Smooth muscle cell (in vitro differentiated cells): ENCODE results near the gene FIGN. TPM values are rescaled to one million over a fixed set of nuclear protein-coding genes. Genes with fewer than 3 reads are reported as not detected.

Experiments
- DNase-seq: peaks from one replicate; lab custom pipeline; 2025; ENCODE audit not compliant: unreplicated experiment; lab: John Stamatoyannopoulos, UW
- H2AFZ ChIP-seq: fragments of 200-600 bp; sonication (generic); 2 replicates; pipeline ENCODE4 v1.6.0; 2016; ENCODE audit warnings: antibody characterized with exemption, low read depth, mild to moderate bottlenecking
- H3F3A ChIP-seq: fragments of 200-600 bp; sonication (generic); 2 replicates; pipeline ENCODE4 v1.6.0; 2017; ENCODE audit warnings: antibody characterized with exemption, low read depth
- H3K27ac ChIP-seq: fragments of 200-600 bp; sonication (generic); 2 replicates; pipeline ENCODE4 v1.5.1; 2016; ENCODE audit warnings: low read depth, mild to moderate bottlenecking
- H3K27me3 ChIP-seq: fragments of 200-600 bp; sonication (generic); 2 replicates; pipeline ENCODE4 v1.6.1; 2016; ENCODE audit warnings: low read depth, mild to moderate bottlenecking
- H3K36me3 ChIP-seq: fragments of 200-600 bp; sonication (generic); 2 replicates; pipeline ENCODE4 v1.5.1; 2016; ENCODE audit warnings: low read depth
- H3K4me1 ChIP-seq: fragments of 200-600 bp; sonication (generic); 2 replicates; pipeline ENCODE4 v1.5.1; 2016; ENCODE audit warnings: low read depth
- H3K4me2 ChIP-seq: fragments of 200-600 bp; sonication (generic); 2 replicates; pipeline ENCODE4 v1.6.0; 2016; ENCODE audit warnings: mild to moderate bottlenecking
- H3K4me3 ChIP-seq: fragments of 200-600 bp; sonication (generic); 2 replicates; pipeline ENCODE4 v1.5.1; 2016; ENCODE audit warnings: mild to moderate bottlenecking
- H3K79me2 ChIP-seq: fragments of 200-600 bp; sonication (generic); 2 replicates; pipeline ENCODE4 v1.6.0; 2016; ENCODE audit warnings: low read depth, mild to moderate bottlenecking
- H3K9ac ChIP-seq: fragments of 200-600 bp; sonication (generic); 2 replicates; pipeline ENCODE4 v1.6.0; 2016; ENCODE audit warnings: low read depth
- H3K9me3 ChIP-seq: fragments of 200-600 bp; sonication (generic); replicated peaks from 2 replicates; pipeline ENCODE4 v1.5.1; 2016; ENCODE audit warnings: low read depth
- H4K20me1 ChIP-seq: fragments of 200-600 bp; sonication (generic); 2 replicates; pipeline ENCODE4 v1.6.0; 2016; ENCODE audit warnings: low read depth
- WGBS: methylation state at CpG from one replicate; pipeline ENCODE4 v1.1.7; 2016; ENCODE audit warnings: low lambda C conversion rate; 5-methylcytosine and 5-hydroxymethylcytosine counted together
- polyA plus RNA-seq: library from polyadenylated mRNA; unstranded; fragments of >200 nt; fragmentation: Nextera tagmentation; extraction: Ambion mirVana; gene quantifications from 2 replicates; pipeline ENCODE4 v1.2.1, GENCODE V29; 2016
- total RNA-seq: library from RNA; depleted of rRNA; stranded (reverse); fragments of >200 nt; gene quantifications from 2 replicates; pipeline ENCODE4 v1.2.3, GENCODE V29; 2014
- TF ChIP-seq, protein P1 (sequence below): fragments of 200-600 bp; sonication (generic); IDR thresholded peaks from 2 replicates; pipeline ENCODE4 v1.5.1; 2017; ENCODE audit warnings: borderline replicate concordance, mild to moderate bottlenecking, antibody characterized with exemption; ENCODE audit not compliant: insufficient read depth, poor library complexity, severe bottlenecking

The FIGN gene
- total and polyA plus RNA-seq, 2 experiments from 2014 or later: 0.71 to 4.8 TPM

GRCh38 chr2:163659224-163659623 lies 76.6 kb downstream of the FIGN start:
- H3K4me1 ChIP-seq: peaks cover 25% of the 10 kb centered on the region
- H3K9me3 ChIP-seq: no peaks in the 10 kb centered on the region
- H3K27ac ChIP-seq: no peak overlapping the region
- no peaks in the 10 kb centered on the region for H4K20me1 ChIP-seq
- H3F3A ChIP-seq: peaks cover 5% of the 10 kb centered on the region
- no peak for DNase-seq
- H3K4me3 ChIP-seq: no peak overlapping the region
- H3K79me2 ChIP-seq: no peaks in the 10 kb centered on the region
- TF ChIP-seq, protein P1, sequence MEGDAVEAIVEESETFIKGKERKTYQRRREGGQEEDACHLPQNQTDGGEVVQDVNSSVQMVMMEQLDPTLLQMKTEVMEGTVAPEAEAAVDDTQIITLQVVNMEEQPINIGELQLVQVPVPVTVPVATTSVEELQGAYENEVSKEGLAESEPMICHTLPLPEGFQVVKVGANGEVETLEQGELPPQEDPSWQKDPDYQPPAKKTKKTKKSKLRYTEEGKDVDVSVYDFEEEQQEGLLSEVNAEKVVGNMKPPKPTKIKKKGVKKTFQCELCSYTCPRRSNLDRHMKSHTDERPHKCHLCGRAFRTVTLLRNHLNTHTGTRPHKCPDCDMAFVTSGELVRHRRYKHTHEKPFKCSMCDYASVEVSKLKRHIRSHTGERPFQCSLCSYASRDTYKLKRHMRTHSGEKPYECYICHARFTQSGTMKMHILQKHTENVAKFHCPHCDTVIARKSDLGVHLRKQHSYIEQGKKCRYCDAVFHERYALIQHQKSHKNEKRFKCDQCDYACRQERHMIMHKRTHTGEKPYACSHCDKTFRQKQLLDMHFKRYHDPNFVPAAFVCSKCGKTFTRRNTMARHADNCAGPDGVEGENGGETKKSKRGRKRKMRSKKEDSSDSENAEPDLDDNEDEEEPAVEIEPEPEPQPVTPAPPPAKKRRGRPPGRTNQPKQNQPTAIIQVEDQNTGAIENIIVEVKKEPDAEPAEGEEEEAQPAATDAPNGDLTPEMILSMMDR: no peak
- WGBS: 89% methylated on average over 2 of the region's 2 CpGs
- no peak overlapping the region for H3K4me2 ChIP-seq
- no peaks in the 10 kb centered on the region for H3K36me3 ChIP-seq
- H3K27me3 ChIP-seq: no peaks in the 10 kb centered on the region
- H2AFZ ChIP-seq: no peak overlapping the region
- H3K9ac ChIP-seq: no peak overlapping the region

GRCh38 chr2:163658556-163658955 lies 77.3 kb downstream of the FIGN start:
- no peak for DNase-seq
- H3K4me1 ChIP-seq: peaks cover 20% of the 10 kb centered on the region
- no peaks in the 10 kb centered on the region for H3K9me3 ChIP-seq
- no peak overlapping the region for H3K4me2 ChIP-seq
- no peak overlapping the region for H3K27ac ChIP-seq
- H3F3A ChIP-seq: no peaks in the 10 kb centered on the region
- no peaks in the 10 kb centered on the region for H3K36me3 ChIP-seq
- 52% methylated on average over 2 of the region's 2 CpGs for WGBS
- H3K27me3 ChIP-seq: no peaks in the 10 kb centered on the region
- H3K9ac ChIP-seq: no peak overlapping the region
- H3K79me2 ChIP-seq: no peaks in the 10 kb centered on the region
- H4K20me1 ChIP-seq: no peaks in the 10 kb centered on the region
- H2AFZ ChIP-seq: no peak overlapping the region
- no peak overlapping the region for H3K4me3 ChIP-seq
- TF ChIP-seq, protein P1: no peak

GRCh38 chr2:163657281-163657656 lies 78.5 kb downstream of the FIGN start:
- H3K79me2 ChIP-seq: no peaks in the 10 kb centered on the region
- no peaks in the 10 kb centered on the region for H4K20me1 ChIP-seq

More at GRCh38 chr2:163657281-163657656, 78.5 kb downstream of the FIGN start:
- no peak for DNase-seq
- peaks cover 20% of the 10 kb centered on the region for H3K4me1 ChIP-seq
- no peak overlapping the region for H3K4me2 ChIP-seq
- TF ChIP-seq, protein P1: no peak
- no peaks in the 10 kb centered on the region for H3K9me3 ChIP-seq
- no peak overlapping the region for H3K4me3 ChIP-seq
- no peak overlapping the region for H3K9ac ChIP-seq
- WGBS: 75% methylated on average over 3 of the region's 3 CpGs
- H3K27ac ChIP-seq: no peak overlapping the region
- H3K36me3 ChIP-seq: no peaks in the 10 kb centered on the region
- no peaks in the 10 kb centered on the region for H3K27me3 ChIP-seq
- H3F3A ChIP-seq: no peaks in the 10 kb centered on the region
- H2AFZ ChIP-seq: no peak overlapping the region
